Fibroblast of villous mesenchyme (primary cell): ENCODE results near the gene MCL1. TPM values are rescaled to one million over a fixed set of nuclear protein-coding genes. Genes with fewer than 3 reads are reported as not detected.
"Not testable (repeated sequence)": the region's sequence is repeated elsewhere in the genome, so short reads cannot be mapped to it uniquely, and the experiment has no call there.

Experiments
- DNase-seq: peaks from one replicate; pipeline ENCODE4 v3.0.0-alpha.2; 2010; ENCODE audit warnings: low read depth
- H3K4me3 ChIP-seq: 2 replicates; pipeline ENCODE4 v1.5.1; 2011; ENCODE audit warnings: low read depth, mild to moderate bottlenecking, low read length
- CTCF ChIP-seq: IDR thresholded peaks from 2 replicates; pipeline ENCODE4 v1.5.1; 2012; ENCODE audit warnings: low read depth, mild to moderate bottlenecking, low read length; ENCODE audit not compliant: insufficient read depth
- total RNA-seq: library from RNA; depleted of rRNA; stranded (reverse); fragments of >200 nt; gene quantifications from 2 replicates; pipeline ENCODE4 v1.2.3, GENCODE V29; 2012

MCL1 gene
- total RNA-seq, 1 donor = 272 TPM

GRCh38 chr1:150601540-150601939 is 22.1 kb upstream of the MCL1 start:
- DNase-seq = no peak
- TF ChIP-seq CTCF = no peak
- no peak overlapping the region for H3K4me3 ChIP-seq

- H3K4me3 ChIP-seq, DNase-seq: not testable (repeated sequence)
Measured at GRCh38 chr1:150598346-150598745, 18.9 kb upstream of the MCL1 start.

- TF ChIP-seq CTCF = no peak
- no peak for DNase-seq
- H3K4me3 ChIP-seq = no peak overlapping the region
Measured at GRCh38 chr1:150596976-150597375, 17.6 kb upstream of the MCL1 start.

- DNase-seq = no peak
- no peak overlapping the region for H3K4me3 ChIP-seq
- no peak for TF ChIP-seq CTCF
Measured at GRCh38 chr1:150596095-150596892, 16.9 kb upstream of the MCL1 start.

- peak; percentile 37 for DNase-seq
Measured at GRCh38 chr1:150582371-150582770, 3.0 kb upstream of the MCL1 start.

GRCh38 chr1:150581962-150582361 is 2.6 kb upstream of the MCL1 start:
- DNase-seq, H3K4me3 ChIP-seq: not testable (repeated sequence)

More at GRCh38 chr1:150582371-150582770, 3.0 kb upstream of the MCL1 start:
- no peak overlapping the region for H3K4me3 ChIP-seq
- TF ChIP-seq CTCF = no peak

GRCh38 chr1:150581437-150581836 is 2.0 kb upstream of the MCL1 start:
- not testable (repeated sequence) for H3K4me3 ChIP-seq, DNase-seq

- not testable (repeated sequence) for H3K4me3 ChIP-seq
Measured at GRCh38 chr1:150580966-150581365, 1.6 kb upstream of the MCL1 start.

GRCh38 chr1:150579945-150580642 is 684 bp upstream of the MCL1 start:
- TF ChIP-seq CTCF = no peak

More at GRCh38 chr1:150580966-150581365, 1.6 kb upstream of the MCL1 start:
- not testable (repeated sequence) for DNase-seq

More at GRCh38 chr1:150579945-150580642, 684 bp upstream of the MCL1 start:
- peak overlapping the region; percentile 51 for H3K4me3 ChIP-seq
- no peak for DNase-seq
